Mesendoderm (in vitro differentiated cells): Measurements from ENCODE around the gene FAM83D.

Experiments
- DNase-seq: peaks from one replicate; pipeline ENCODE4 v3.0.0; 2013
- H2AK5ac ChIP-seq: 2 replicates; pipeline ENCODE4 v1.6.1; 2013; ENCODE audit warnings: low read length, inconsistent platforms
- H2BK120ac ChIP-seq: 2 replicates; pipeline ENCODE4 v1.6.1; 2013; ENCODE audit warnings: low read depth, mild to moderate bottlenecking, low read length, moderate library complexity, mixed read lengths
- H2BK15ac ChIP-seq: replicated peaks from 2 replicates; pipeline ENCODE4 v1.6.1; 2013; ENCODE audit warnings: low read depth, mild to moderate bottlenecking, moderate library complexity
- H2BK5ac ChIP-seq: 2 replicates; pipeline ENCODE4 v1.6.1; 2013; ENCODE audit warnings: low read length, inconsistent platforms
- H3K18ac ChIP-seq: 2 replicates; pipeline ENCODE4 v1.6.1; 2013; ENCODE audit warnings: mild to moderate bottlenecking, low read length, mixed read lengths
- H3K23ac ChIP-seq: one replicate; pipeline ENCODE4 v1.6.1; 2013; ENCODE audit warnings: low read length
- H3K27ac ChIP-seq: 2 replicates; pipeline ENCODE4 v1.5.1; 2013; ENCODE audit warnings: low read depth, mild to moderate bottlenecking, inconsistent platforms, low read length, moderate library complexity
- H3K27me3 ChIP-seq: 2 replicates; pipeline ENCODE4 v1.6.1; 2013; ENCODE audit warnings: low read length, control low read depth, mild to moderate bottlenecking, inconsistent platforms; ENCODE audit not compliant: insufficient read depth, poor library complexity
- H3K36me3 ChIP-seq: 2 replicates; pipeline ENCODE4 v1.6.1; 2013; ENCODE audit warnings: low read length, inconsistent platforms; ENCODE audit not compliant: control insufficient read depth, insufficient read depth
- H3K4ac ChIP-seq: one replicate; pipeline ENCODE4 v1.6.1; 2013; ENCODE audit warnings: low read depth, mild to moderate bottlenecking, low read length, moderate library complexity
- H3K4me1 ChIP-seq: 2 replicates; pipeline ENCODE4 v1.6.1; 2013; ENCODE audit warnings: low read depth, low read length, inconsistent platforms; ENCODE audit not compliant: control insufficient read depth
- H3K4me2 ChIP-seq: 2 replicates; pipeline ENCODE4 v1.6.1; 2013; ENCODE audit warnings: low read length
- H3K4me3 ChIP-seq: 2 replicates; pipeline ENCODE4 v1.5.1; 2013; ENCODE audit warnings: mild to moderate bottlenecking, low read length
- H3K56ac ChIP-seq: one replicate; pipeline ENCODE4 v1.6.1; 2013; ENCODE audit warnings: low read length
- H3K79me1 ChIP-seq: 2 replicates; pipeline ENCODE4 v1.6.1; 2013; ENCODE audit warnings: low read length, inconsistent platforms
- H3K79me2 ChIP-seq: 2 replicates; pipeline ENCODE4 v1.6.1; 2013; ENCODE audit warnings: mild to moderate bottlenecking, low read length; ENCODE audit not compliant: control insufficient read depth, insufficient read depth
- H3K9ac ChIP-seq: 2 replicates; pipeline ENCODE4 v1.6.1; 2013; ENCODE audit warnings: low read length, inconsistent platforms
- H4K5ac ChIP-seq: one replicate; pipeline ENCODE4 v1.6.1; 2013; ENCODE audit warnings: low read length
- H4K8ac ChIP-seq: one replicate; pipeline ENCODE4 v1.6.1; 2013; ENCODE audit warnings: low read depth, mild to moderate bottlenecking, control low read depth, low read length, moderate library complexity
- WGBS: extraction: QIAGEN DNeasy Blood & Tissue Kit; methylation state at CpG from one replicate; pipeline ENCODE4 v1.1.7; 2013; ENCODE audit warnings: low lambda C conversion rate, missing lambda C conversion rate; ENCODE audit not compliant: insufficient coverage; ENCODE audit errors: extremely low coverage; 5-methylcytosine and 5-hydroxymethylcytosine counted together

Gene FAM83D

DNA sequence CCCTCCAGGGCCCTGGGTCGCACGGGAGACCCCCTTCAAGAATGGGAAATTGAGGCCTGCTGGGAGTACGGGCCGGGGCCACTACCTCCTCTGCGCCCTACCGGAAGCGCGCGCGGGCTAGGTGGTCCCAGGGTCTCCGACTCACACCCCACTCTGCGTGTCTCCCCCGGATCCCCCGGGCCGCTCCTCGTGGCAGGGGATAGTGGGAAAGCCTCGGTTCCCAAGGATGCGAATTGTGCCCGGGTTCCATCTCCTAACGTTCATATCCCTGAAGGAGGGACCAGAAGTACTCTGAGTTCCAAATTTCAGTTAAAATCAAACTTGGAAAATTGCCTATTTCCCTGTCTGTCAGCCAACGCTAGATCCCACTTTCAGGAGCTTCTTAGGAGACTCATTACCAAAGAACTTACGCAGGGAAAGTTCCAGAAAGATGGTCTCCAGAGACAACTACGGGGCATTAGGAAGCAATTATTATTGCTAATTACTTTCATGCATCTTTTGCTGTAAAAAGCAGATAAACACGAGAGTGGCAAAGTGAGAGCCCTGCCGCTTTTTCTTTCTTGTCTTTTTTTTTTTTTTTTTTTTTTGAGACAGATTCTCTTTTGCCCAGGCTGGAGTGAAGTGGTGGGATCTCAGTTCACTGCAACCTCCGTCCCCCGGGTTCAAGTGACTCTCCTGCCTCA lies 858 bp downstream of the FAM83D start:
- H3K79me1 ChIP-seq: peaks cover 19% of the 10 kb centered on the region
- H4K8ac ChIP-seq: no peak overlapping the region
- H3K27ac ChIP-seq: no peak overlapping the region
- no peak overlapping the region for H2BK120ac ChIP-seq
- peak; percentile 11 for DNase-seq
- H2BK15ac ChIP-seq: no peak overlapping the region
- WGBS: no CpG with 5 or more reads among the region's 27 CpGs
- no peak overlapping the region for H2AK5ac ChIP-seq
- H3K56ac ChIP-seq: peak overlapping the region; percentile 98
- H3K18ac ChIP-seq: peak overlapping the region; percentile 41
- H3K27me3 ChIP-seq: no peaks in the 10 kb centered on the region
- H4K5ac ChIP-seq: no peak overlapping the region
- H3K4me2 ChIP-seq: peak overlapping the region; percentile 37
- H3K4ac ChIP-seq: peak overlapping the region; percentile 63
- H3K9ac ChIP-seq: peak overlapping the region; percentile 99
- peaks cover 52% of the 10 kb centered on the region for H3K79me2 ChIP-seq
- peaks cover 3% of the 10 kb centered on the region for H3K36me3 ChIP-seq
- H3K23ac ChIP-seq: peak overlapping the region; percentile 97
- H3K4me1 ChIP-seq: peaks cover 8% of the 10 kb centered on the region
- peak overlapping the region; percentile 97 for H3K4me3 ChIP-seq
- H2BK5ac ChIP-seq: peak overlapping the region; percentile 38

DNA sequence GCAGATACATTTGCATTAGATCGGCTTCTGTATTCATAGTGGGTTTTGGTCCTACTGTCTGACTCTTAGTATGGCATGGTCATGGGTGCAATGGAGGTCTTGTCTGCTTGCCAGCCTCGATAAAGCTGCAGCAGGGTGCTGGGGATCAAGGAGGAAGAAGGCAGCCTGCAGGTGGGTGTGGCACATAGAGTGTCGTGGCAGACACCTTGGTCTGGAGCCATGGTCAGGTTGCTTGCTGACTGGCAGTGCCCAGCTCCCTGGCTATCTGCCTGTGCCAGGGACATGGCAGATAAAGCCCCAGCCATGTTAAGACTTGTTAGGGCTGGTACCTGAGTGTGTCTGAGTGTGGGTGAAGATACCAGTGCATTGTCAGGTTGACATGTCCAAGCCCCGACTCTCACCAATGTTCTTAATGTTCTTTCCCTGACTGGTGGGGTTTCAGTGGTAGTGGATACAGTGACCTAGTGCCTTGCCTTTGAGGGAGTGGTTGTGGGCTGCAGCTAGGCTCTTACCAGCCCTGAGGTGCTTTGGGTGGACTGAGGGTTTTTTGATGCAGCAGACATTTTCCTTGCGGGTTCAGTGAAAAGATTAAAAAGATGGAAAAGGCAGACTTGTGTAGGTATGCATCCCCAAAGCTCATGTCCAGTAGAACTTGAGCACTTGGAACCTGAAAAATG lies 1.8 kb downstream of the FAM83D start:
- no peak overlapping the region for H2AK5ac ChIP-seq
- DNase-seq: no peak
- no peak overlapping the region for H3K4ac ChIP-seq
- H4K8ac ChIP-seq: no peak overlapping the region
- H3K27ac ChIP-seq: no peak overlapping the region
- no peak overlapping the region for H2BK120ac ChIP-seq
- H3K79me2 ChIP-seq: peaks cover 62% of the 10 kb centered on the region
- peak overlapping the region; percentile 49 for H3K56ac ChIP-seq
- H3K79me1 ChIP-seq: peaks cover 24% of the 10 kb centered on the region
- H2BK15ac ChIP-seq: no peak overlapping the region
- WGBS: no CpG with 5 or more reads among the region's 5 CpGs
- peaks cover 3% of the 10 kb centered on the region for H3K36me3 ChIP-seq
- H4K5ac ChIP-seq: no peak overlapping the region
- H3K18ac ChIP-seq: no peak overlapping the region
- peak overlapping the region; percentile 17 for H3K4me3 ChIP-seq
- no peak overlapping the region for H3K23ac ChIP-seq
- H2BK5ac ChIP-seq: no peak overlapping the region
- H3K4me1 ChIP-seq: peaks cover 8% of the 10 kb centered on the region
- H3K4me2 ChIP-seq: peak overlapping the region; percentile 28
- H3K9ac ChIP-seq: peak overlapping the region; percentile 60
- no peaks in the 10 kb centered on the region for H3K27me3 ChIP-seq

DNA sequence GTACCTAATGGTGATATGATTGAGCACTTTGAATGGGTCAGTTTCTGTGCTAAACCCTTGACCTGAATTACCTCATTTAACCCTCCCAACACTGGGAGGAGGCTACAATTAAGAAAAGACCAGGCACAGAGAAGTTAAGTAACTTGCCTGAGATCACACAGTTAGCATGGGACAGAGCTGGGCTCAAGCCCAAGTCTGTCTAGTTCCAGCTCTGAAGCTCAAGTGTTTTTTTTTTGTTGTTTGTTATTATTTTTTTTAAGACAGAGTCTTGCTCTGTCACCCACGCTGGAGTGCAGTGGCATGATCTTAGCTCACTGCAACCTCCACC lies 4.0 kb downstream of the FAM83D start:
- H3K79me2 ChIP-seq: peaks cover 73% of the 10 kb centered on the region
- no peak overlapping the region for H2BK15ac ChIP-seq
- H3K18ac ChIP-seq: no peak overlapping the region
- no peak for DNase-seq
- no peak overlapping the region for H3K4me2 ChIP-seq
- H3K27me3 ChIP-seq: no peaks in the 10 kb centered on the region
- no peak overlapping the region for H3K4me3 ChIP-seq
- H3K56ac ChIP-seq: no peak overlapping the region
- H2BK120ac ChIP-seq: no peak overlapping the region
- WGBS: no CpG with 5 or more reads among the region's 1 CpG
- H3K4me1 ChIP-seq: peaks cover 8% of the 10 kb centered on the region
- H3K27ac ChIP-seq: no peak overlapping the region
- H3K4ac ChIP-seq: no peak overlapping the region
- no peak overlapping the region for H2AK5ac ChIP-seq
- H3K36me3 ChIP-seq: peaks cover 3% of the 10 kb centered on the region
- no peak overlapping the region for H4K5ac ChIP-seq
- H3K9ac ChIP-seq: no peak overlapping the region
- no peak overlapping the region for H3K23ac ChIP-seq
- peaks cover 24% of the 10 kb centered on the region for H3K79me1 ChIP-seq
- no peak overlapping the region for H4K8ac ChIP-seq
- no peak overlapping the region for H2BK5ac ChIP-seq

DNA sequence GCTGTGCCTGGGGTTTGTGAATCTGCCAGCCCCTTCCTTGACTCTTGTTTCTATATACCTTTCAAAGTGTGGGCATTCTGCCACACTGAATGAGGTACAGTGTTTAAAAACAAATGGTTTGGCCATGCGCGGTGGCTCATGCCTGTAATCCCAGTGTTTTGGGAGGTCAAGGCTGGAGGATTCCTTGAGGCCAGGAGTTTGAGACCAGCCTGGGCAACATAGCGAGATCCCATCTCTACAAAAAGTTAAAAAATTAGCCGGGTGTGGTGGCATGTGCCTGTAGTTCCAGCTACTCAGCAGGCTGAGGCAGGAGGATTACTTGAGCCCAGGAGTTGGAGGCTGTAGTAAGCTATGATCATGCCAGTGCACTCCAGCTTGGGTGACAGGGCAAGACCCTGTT lies 5.8 kb downstream of the FAM83D start:
- Histone ChIP-seq H2BK15ac (no peak overlapping the region), H3K27me3 (no peaks in the 10 kb centered on the region), H3K4ac (no peak overlapping the region), H3K79me1 (peaks cover 30% of the 10 kb centered on the region), H3K9ac (no peak overlapping the region), H3K23ac (no peak overlapping the region), H4K5ac (no peak overlapping the region), H3K56ac (no peak overlapping the region), H3K79me2 (peaks cover 85% of the 10 kb centered on the region), H2BK5ac (no peak overlapping the region), H3K18ac (no peak overlapping the region), H3K4me2 (no peak overlapping the region), H2AK5ac (no peak overlapping the region), H3K4me1 (peaks cover 8% of the 10 kb centered on the region), H3K27ac (no peak overlapping the region), H4K8ac (no peak overlapping the region), H2BK120ac (no peak overlapping the region), H3K4me3 (no peak overlapping the region), H3K36me3 (peaks cover 3% of the 10 kb centered on the region)
- WGBS: no CpG with 5 or more reads among the region's 4 CpGs
- no peak for DNase-seq

DNA sequence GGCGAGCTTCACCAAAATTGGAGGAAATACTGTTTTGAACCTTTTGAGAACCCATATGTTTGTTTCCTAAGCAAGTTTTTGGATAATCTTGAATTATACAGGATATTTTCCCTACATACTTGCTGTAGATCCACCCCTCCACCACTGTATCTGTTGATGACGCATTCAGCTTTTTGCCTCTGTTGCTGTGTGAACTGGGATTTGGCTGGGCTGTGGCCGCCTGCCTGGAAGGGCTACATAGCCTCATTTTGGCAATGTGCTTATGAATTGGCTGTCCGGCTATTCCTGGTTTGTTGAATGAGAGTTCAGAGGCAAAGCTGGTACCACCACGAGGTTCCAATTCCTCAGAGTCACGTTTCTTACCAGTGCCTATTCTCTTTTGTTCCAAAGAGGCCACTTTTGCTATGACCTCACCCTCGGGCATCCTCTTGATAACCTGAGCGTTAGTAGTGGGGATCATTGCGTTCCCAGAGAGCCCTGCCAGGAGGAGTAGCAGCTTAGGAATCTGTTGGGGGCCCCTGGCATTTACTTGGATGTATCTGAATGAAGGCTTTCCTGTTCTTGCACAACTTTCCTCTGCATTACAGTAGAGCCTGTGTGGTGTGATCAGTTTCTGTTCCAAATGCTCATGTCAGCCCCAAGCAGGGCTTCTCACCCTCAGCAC lies 6.4 kb downstream of the FAM83D start:
- no peak overlapping the region for H3K18ac ChIP-seq
- H3K23ac ChIP-seq: no peak overlapping the region
- no peak overlapping the region for H3K27ac ChIP-seq
- peak; percentile 24 for DNase-seq
- H3K27me3 ChIP-seq: no peaks in the 10 kb centered on the region
- H3K4me3 ChIP-seq: no peak overlapping the region
- H2BK120ac ChIP-seq: no peak overlapping the region
- no peak overlapping the region for H3K4ac ChIP-seq
- H3K79me2 ChIP-seq: peaks cover 86% of the 10 kb centered on the region
- no peak overlapping the region for H2BK15ac ChIP-seq
- H3K4me2 ChIP-seq: no peak overlapping the region
- no peak overlapping the region for H2AK5ac ChIP-seq
- H2BK5ac ChIP-seq: no peak overlapping the region
- H4K8ac ChIP-seq: no peak overlapping the region
- H3K36me3 ChIP-seq: peaks cover 3% of the 10 kb centered on the region
- peaks cover 34% of the 10 kb centered on the region for H3K79me1 ChIP-seq
- H3K4me1 ChIP-seq: peaks cover 8% of the 10 kb centered on the region
- WGBS: no CpG with 5 or more reads among the region's 9 CpGs
- no peak overlapping the region for H3K9ac ChIP-seq
- no peak overlapping the region for H4K5ac ChIP-seq
- H3K56ac ChIP-seq: no peak overlapping the region
